A172 (cell line): ENCODE measurements around the gene BMPR1A. TPM values are rescaled to one million over a fixed set of nuclear protein-coding genes. Genes with fewer than 3 reads are reported as not detected.

ENCODE experiments used
- DNase-seq: peaks from one replicate; pipeline ENCODE4 v3.0.0-alpha.2; 2015; ENCODE audit warnings: low spot score
- total RNA-seq: library from RNA; depleted of rRNA; stranded (reverse); fragments of >200 nt; shearing (Covaris generic); gene quantifications from 2 replicates; pipeline ENCODE4 v1.2.3, GENCODE V29; 2014

Gene BMPR1A
- total RNA-seq, 1 experiment from 2014 or later: 50.1 TPM

DNA sequence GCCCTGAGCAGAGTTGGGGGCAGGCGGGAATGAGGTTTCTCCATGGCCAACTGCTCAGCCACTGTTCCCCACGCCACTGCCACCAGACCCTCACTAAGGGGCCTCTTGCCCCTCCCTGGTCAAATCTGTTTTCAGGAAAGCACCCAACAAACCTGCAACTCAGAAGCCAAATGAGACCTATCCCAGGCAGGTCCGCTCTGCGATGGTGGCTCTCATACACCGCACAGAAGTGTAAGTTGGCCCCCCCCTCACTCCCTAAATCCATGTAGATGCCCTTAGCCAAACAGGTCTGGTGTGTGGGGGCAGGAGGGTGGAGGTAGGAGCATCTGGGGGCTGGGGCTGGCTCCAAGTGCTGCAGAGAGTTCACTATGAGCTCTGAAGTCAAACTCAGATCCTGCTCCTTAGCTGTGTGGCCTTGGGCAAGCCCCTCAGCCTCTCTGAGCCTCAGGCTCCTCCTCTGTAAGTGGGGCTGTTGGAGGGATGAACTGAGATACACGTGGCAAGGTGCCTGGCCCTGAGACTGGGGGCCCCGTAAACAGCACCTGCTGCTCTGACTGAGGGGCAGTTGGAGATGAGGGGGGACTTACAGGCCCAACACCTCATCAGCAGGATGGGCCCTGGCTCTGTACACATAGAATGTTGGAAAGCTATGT lies 199.9 kb downstream of the BMPR1A start:
- DNase-seq: no peak

GRCh38 chr10:86956848-86957448 lies 200.5 kb downstream of the BMPR1A start:
- no peak for DNase-seq

DNA sequence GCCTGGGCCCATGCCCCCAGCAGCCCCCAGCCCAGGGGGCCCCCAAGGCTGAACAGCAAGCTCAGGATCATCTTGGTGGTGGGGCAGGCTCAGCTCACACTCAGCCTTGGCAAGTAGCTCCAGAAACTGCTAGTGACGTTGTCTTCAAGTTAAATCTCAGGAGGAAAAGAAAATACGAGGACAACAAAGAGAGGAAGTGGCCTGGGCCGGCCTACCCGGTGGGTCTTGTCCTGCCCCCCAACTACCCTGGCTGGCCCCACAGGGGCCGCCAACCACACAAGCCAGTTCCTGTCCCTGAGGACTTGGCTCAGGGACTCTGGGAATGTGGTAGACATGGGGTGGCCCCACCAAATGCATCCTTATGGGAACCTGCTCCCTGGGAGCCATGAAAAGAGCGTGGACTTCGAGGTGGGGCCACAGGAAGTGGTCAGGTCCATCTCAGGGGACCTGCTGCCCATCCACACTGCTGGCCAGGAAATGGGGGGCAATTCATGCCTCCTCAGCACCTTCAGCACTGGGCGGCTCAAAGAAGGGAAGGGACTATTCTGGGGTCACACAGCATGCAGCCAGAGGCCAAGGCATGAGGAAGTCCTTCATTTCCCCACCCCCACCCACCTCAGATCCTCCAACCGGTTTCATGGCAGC lies 201.2 kb downstream of the BMPR1A start, which contains the start of gene MMRN2:
TSS of gene MMRN2 (minus strand) at position 145 of the 645 bp plus-strand sequence. CDS start at position 71, 74 bp downstream.
- DNase-seq: no peak

- no peak for DNase-seq
Observed at GRCh38 chr10:86958116-86958900, 201.9 kb downstream of the BMPR1A start, which contains the start of gene SNCG. Gene SNCG (plus strand): TSS chr10:86958599. CDS start chr10:86958698, 99 bp downstream.

GRCh38 chr10:86958901-86959736 lies 202.7 kb downstream of the BMPR1A start:
- peak; percentile 92 for DNase-seq

DNA sequence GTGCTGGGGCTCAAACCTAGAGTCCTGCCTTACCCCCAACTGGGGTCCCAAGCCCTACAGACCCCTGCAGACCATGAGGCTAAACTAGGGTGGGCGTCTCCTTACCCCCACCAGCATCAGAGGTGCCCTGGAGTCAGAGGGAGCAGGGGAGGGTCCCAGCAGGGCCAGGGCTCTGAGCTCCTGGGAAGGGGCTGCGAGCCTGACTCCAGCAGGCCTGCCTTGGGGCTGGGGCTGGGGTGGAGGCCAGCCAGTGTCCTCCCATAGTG lies 203.3 kb downstream of the BMPR1A start:
- DNase-seq: no peak

- peak; percentile 67 for DNase-seq
Observed at GRCh38 chr10:86960003-86960862, 203.8 kb downstream of the BMPR1A start.

- no peak for DNase-seq
Observed at GRCh38 chr10:86960863-86961434, 204.5 kb downstream of the BMPR1A start.

GRCh38 chr10:86961481-86962091 lies 205.2 kb downstream of the BMPR1A start:
- peak; percentile 79 for DNase-seq

- no peak for DNase-seq
Observed at GRCh38 chr10:86962136-86962980, 205.9 kb downstream of the BMPR1A start.

GRCh38 chr10:86962981-86963310 lies 206.5 kb downstream of the BMPR1A start:
- no peak for DNase-seq

DNA sequence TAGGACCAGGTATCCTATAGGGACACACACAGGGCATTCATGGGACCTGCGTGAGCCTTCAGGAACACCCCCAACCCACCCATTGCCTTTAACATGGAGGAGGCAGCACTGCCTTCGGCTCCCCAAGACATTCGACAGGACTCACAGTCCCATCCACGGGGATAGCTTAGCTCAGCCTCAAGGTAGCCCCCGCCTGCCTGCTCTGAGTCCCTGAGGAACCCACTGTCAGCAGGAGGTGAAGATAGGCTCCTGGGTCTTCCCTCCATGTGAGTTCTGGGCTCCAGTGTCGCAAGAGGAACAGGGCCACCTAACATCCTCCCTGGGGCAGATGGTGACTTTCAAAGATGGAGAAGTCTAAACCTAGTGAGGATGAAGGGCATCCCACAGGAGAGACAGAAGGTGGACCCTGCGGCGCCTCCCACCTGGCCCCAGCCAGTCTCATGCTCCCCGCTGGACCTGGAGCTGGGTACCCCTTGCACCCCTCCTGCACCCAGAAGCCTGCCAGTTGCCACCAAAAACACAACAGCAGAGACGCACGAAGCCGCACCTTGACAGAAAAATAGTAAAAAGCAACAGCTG lies 207.0 kb downstream of the BMPR1A start:
- DNase-seq: no peak

DNA sequence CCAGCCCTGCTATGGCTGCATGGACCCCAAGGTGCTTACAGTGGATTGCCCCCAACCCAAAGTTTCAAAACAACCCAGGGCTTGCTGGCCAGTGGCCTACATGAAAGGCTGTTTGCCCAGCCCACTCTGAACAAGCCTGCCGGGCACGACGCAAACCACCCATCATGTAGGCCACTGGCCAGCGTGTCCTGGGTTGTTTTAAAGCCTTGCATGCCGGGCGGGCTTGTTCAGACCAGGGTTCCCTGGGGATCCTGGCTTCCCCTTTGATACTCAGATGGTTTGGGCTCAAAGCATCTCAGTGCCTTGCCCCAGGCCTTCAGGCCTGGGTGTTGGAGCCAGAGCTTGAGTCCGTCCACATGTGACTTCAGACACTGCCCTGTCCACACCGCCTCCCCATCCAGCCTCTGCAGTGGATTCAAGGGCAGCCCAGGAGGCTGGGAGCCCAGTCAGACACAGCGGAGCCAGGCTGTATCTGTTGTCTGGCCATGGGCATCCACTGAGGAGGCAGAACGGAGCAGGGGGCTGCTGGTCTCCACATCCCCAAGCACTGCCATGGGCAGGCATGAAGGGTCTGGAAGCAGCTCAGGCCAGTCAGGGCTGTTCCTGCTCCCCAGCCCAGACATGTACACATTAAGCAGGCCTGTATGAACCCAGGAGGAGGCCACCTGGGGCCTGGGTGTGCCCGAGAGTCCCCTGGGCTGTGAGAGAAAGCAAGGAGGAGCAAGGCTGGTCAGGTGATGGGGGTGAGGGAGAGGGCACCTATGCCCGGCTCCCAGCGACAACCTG lies 207.8 kb downstream of the BMPR1A start:
- no peak for DNase-seq

- no peak for DNase-seq
Observed at GRCh38 chr10:86964847-86965190, 208.4 kb downstream of the BMPR1A start.

DNA sequence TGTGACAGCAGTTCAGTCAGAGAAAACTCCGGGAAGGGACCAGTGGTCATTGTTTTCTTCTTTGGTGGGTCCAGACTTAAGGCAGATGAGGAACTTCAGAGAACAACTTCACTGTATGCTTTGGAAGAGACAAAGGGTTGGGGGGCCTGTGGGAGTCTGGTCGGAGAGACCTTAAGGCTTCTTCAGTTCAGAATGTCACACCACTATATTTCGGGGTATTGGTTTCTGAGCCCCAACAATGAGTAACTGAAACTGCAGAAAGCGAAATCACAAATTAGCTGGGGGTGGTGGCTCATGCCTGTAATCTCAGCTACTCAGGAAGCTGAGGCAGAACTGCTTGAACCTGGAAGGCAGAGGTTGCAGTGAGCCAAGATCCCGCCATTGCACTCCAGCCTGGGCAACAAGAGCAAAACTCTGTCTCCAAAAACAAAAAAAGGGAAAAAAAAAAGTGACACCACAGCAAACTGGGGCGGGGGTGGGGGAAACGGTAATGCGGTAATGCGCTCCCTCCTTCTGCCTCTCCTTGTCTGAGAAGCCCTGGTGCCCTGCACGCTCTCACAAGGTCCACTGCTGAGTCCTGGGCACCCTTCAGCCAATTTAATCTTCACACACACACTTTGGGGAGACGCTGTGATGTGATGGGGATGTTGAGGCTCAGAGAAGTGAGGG lies 209.7 kb downstream of the BMPR1A start:
- no peak for DNase-seq

- DNase-seq: no peak
Observed at GRCh38 chr10:86967481-86967941, 211.1 kb downstream of the BMPR1A start.
